ENCODE data around the gene PGC. TPM values are rescaled to one million over a fixed set of nuclear protein-coding genes. Genes with fewer than 3 reads are reported as not detected.
A peak's percentile ranks its signal among the peaks of the same experiment; 100 is the strongest.

The PGC gene
- total and polyA plus RNA-seq, 9 of the 15 experiments (the other 6 are each of a cell fraction or from before 2014, with no cell fraction given) = 0.17 to 0.40 TPM; not detected in 7

- TF ChIP-seq SMAD4 (CRISPR knock-in tag; conservative IDR thresholded peaks at IDR 0.05) (peak; percentile 86), ZBTB8A (IDR thresholded peaks at IDR 0.05; ENCODE audit: partially characterized antibody) (no peak), ZNF695 (CRISPR knock-in tag; IDR thresholded peaks at IDR 0.05) (no peak), SOX6 (IDR thresholded peaks at IDR 0.05) (peak; percentile 37; the same call in 1 of the 2 replicates), ATF1 (CRISPR knock-in tag; IDR thresholded peaks at IDR 0.05) (no peak), ATF1 (tag; IDR thresholded peaks at IDR 0.05) (peak; percentile 51), PHTF2 (CRISPR knock-in tag; IDR thresholded peaks at IDR 0.05) (no peak), KLF16 (IDR thresholded peaks at IDR 0.05) (no peak), GTF2E2 (tag; IDR thresholded peaks at IDR 0.05) (no peak), CREB5 (CRISPR knock-in tag; IDR thresholded peaks at IDR 0.05) (no peak), RHOXF2B (CRISPR knock-in tag; conservative IDR thresholded peaks at IDR 0.05) (no peak), HSF4 (CRISPR knock-in tag; IDR thresholded peaks at IDR 0.05; ENCODE audit: borderline replicate concordance) (no peak), EP400 (IDR thresholded peaks at IDR 0.05) (no peak), ETS2 (tag; IDR thresholded peaks at IDR 0.05; ENCODE audit: borderline replicate concordance, poor library complexity, severe bottlenecking) (no peak), ETV5 (CRISPR knock-in tag; IDR thresholded peaks at IDR 0.05; ENCODE audit: low read depth) (peak; percentile 43), ZBTB17 (CRISPR knock-in tag; IDR thresholded peaks at IDR 0.05) (peak; percentile 60; the same call in 1 of the 2 replicates), ERF (CRISPR knock-in tag; IDR thresholded peaks at IDR 0.05) (peak; percentile 14; the same call in 1 of the 2 replicates), TAF15 (IDR thresholded peaks at IDR 0.05; ENCODE audit: low read depth, low read length) (no peak), NEUROD1 (IDR thresholded peaks at IDR 0.05; ENCODE audit: borderline replicate concordance, low read depth, low read length, partially characterized antibody) (peak; percentile 38), PHB (CRISPR knock-in tag; IDR thresholded peaks at IDR 0.05) (no peak), MAFG (tag; conservative IDR thresholded peaks at IDR 0.05) (no peak), LARP7 (IDR thresholded peaks at IDR 0.05) (no peak)
- TF ChIP-seq, protein P1, sequence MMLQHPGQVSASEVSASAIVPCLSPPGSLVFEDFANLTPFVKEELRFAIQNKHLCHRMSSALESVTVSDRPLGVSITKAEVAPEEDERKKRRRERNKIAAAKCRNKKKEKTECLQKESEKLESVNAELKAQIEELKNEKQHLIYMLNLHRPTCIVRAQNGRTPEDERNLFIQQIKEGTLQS (IDR thresholded peaks at IDR 0.05) = no peak
- TF ChIP-seq, protein P1 (CRISPR knock-in tag; conservative IDR thresholded peaks at IDR 0.05) = no peak
- TF ChIP-seq, protein P2, sequence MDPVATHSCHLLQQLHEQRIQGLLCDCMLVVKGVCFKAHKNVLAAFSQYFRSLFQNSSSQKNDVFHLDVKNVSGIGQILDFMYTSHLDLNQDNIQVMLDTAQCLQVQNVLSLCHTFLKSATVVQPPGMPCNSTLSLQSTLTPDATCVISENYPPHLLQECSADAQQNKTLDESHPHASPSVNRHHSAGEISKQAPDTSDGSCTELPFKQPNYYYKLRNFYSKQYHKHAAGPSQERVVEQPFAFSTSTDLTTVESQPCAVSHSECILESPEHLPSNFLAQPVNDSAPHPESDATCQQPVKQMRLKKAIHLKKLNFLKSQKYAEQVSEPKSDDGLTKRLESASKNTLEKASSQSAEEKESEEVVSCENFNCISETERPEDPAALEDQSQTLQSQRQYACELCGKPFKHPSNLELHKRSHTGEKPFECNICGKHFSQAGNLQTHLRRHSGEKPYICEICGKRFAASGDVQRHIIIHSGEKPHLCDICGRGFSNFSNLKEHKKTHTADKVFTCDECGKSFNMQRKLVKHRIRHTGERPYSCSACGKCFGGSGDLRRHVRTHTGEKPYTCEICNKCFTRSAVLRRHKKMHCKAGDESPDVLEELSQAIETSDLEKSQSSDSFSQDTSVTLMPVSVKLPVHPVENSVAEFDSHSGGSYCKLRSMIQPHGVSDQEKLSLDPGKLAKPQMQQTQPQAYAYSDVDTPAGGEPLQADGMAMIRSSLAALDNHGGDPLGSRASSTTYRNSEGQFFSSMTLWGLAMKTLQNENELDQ (CRISPR knock-in tag; IDR thresholded peaks at IDR 0.05; ENCODE audit: borderline replicate concordance) = no peak
Measured at GRCh38 chr6:41735427-41736185, 11.6 kb downstream of the PGC start, which contains the start of gene TFEB (continued).
